ENCODE data around the gene CCDC127. TPM values are rescaled to one million over a fixed set of nuclear protein-coding genes. Genes with fewer than 3 reads are reported as not detected.

The CCDC127 gene
- total and polyA plus RNA-seq, 5 donors from 2014 or later: 3.2 to 5.7 (median 4.0) TPM

GRCh38 chr5:194603-195209 is 23.2 kb downstream of the CCDC127 start:
- H3K27me3 Mint-ChIP-seq: no peaks in the 10 kb centered on the region

GRCh38 chr5:194102-194501 is 23.9 kb downstream of the CCDC127 start:
- Histone ChIP-seq H3K9me3 (ENCODE audit: control insufficient read depth in 2 of 2, low read length in 2 of 2) (no peaks in the 10 kb centered on the region), H3K36me3 (ENCODE audit: control insufficient read depth, insufficient read depth, low read length) (no peaks in the 10 kb centered on the region), H3K27ac (ENCODE audit: insufficient read depth, low read length, poor library complexity, severe bottlenecking) (no peak overlapping the region), H3K4me3 (ENCODE audit: low read depth, low read length) (no peak overlapping the region), H3K4me1 (ENCODE audit: control insufficient read depth, insufficient read depth, low read length, poor library complexity, severe bottlenecking) (no peaks in the 10 kb centered on the region), H3K27me3 (ENCODE audit: control insufficient read depth, insufficient read depth, low read length) (no peaks in the 10 kb centered on the region)
- Mint-ChIP-seq H3K27ac (no peak overlapping the region), H3K9me3 (no peaks in the 10 kb centered on the region), H3K4me3 (no peak overlapping the region), H3K4me1 (no peaks in the 10 kb centered on the region), H3K36me3 (no peaks in the 10 kb centered on the region), H3K27me3 (no peaks in the 10 kb centered on the region)
- DNase-seq (no peak), ATAC-seq (ENCODE audit: low read depth in 2 of 2) (no peak)

More at GRCh38 chr5:194603-195209, 23.2 kb downstream of the CCDC127 start:
- H3K9me3 ChIP-seq (ENCODE audit: control insufficient read depth in 2 of 2, low read length in 2 of 2): no peaks in the 10 kb centered on the region
- no peak overlapping the region for H3K27ac Mint-ChIP-seq
- H3K4me3 Mint-ChIP-seq: no peak overlapping the region
- DNase-seq (no peak), ATAC-seq (ENCODE audit: low read depth in 2 of 2) (no peak)
- no peak overlapping the region for H3K27ac ChIP-seq (ENCODE audit: insufficient read depth, low read length, poor library complexity, severe bottlenecking)
- H3K36me3 ChIP-seq (ENCODE audit: control insufficient read depth, insufficient read depth, low read length): no peaks in the 10 kb centered on the region
- H3K4me3 ChIP-seq (ENCODE audit: low read depth, low read length): no peak overlapping the region
- H3K27me3 ChIP-seq (ENCODE audit: control insufficient read depth, insufficient read depth, low read length): no peaks in the 10 kb centered on the region
- no peaks in the 10 kb centered on the region for H3K36me3 Mint-ChIP-seq
- no peaks in the 10 kb centered on the region for H3K4me1 ChIP-seq (ENCODE audit: control insufficient read depth, insufficient read depth, low read length, poor library complexity, severe bottlenecking)
- no peaks in the 10 kb centered on the region for H3K4me1 Mint-ChIP-seq
- H3K9me3 Mint-ChIP-seq: no peaks in the 10 kb centered on the region

- no peak overlapping the region for H3K4me3 ChIP-seq (ENCODE audit: low read depth, low read length)
- no peaks in the 10 kb centered on the region for H3K27me3 Mint-ChIP-seq
- no peaks in the 10 kb centered on the region for H3K9me3 ChIP-seq (ENCODE audit: control insufficient read depth in 2 of 2, low read length in 2 of 2)
- no peak overlapping the region for H3K4me3 Mint-ChIP-seq
- peaks cover 7% of the 10 kb centered on the region for H3K4me1 ChIP-seq (ENCODE audit: control insufficient read depth, insufficient read depth, low read length, poor library complexity, severe bottlenecking)
- no peaks in the 10 kb centered on the region for H3K36me3 Mint-ChIP-seq
- H3K4me1 Mint-ChIP-seq: peaks cover 0 to 8% (median 5%) of the 10 kb centered on the region in 4 donors
- H3K9me3 Mint-ChIP-seq: no peaks in the 10 kb centered on the region
- H3K27ac Mint-ChIP-seq: no peak overlapping the region
- H3K27me3 ChIP-seq (ENCODE audit: control insufficient read depth, insufficient read depth, low read length): no peaks in the 10 kb centered on the region
- no peak for DNase-seq
- no peaks in the 10 kb centered on the region for H3K36me3 ChIP-seq (ENCODE audit: control insufficient read depth, insufficient read depth, low read length)
- no peak for ATAC-seq (ENCODE audit: low read depth in 2 of 2)
- no peak overlapping the region for H3K27ac ChIP-seq (ENCODE audit: insufficient read depth, low read length, poor library complexity, severe bottlenecking)
Measured at GRCh38 chr5:192970-193831, 24.8 kb downstream of the CCDC127 start.

- H3K36me3 Mint-ChIP-seq: no peaks in the 10 kb centered on the region
- Histone ChIP-seq H3K27me3 (ENCODE audit: control insufficient read depth, insufficient read depth, low read length) (no peaks in the 10 kb centered on the region), H3K4me1 (ENCODE audit: control insufficient read depth, insufficient read depth, low read length, poor library complexity, severe bottlenecking) (peaks cover 9% of the 10 kb centered on the region), H3K27ac (ENCODE audit: insufficient read depth, low read length, poor library complexity, severe bottlenecking) (no peak overlapping the region), H3K4me3 (ENCODE audit: low read depth, low read length) (no peak overlapping the region), H3K36me3 (ENCODE audit: control insufficient read depth, insufficient read depth, low read length) (no peaks in the 10 kb centered on the region), H3K9me3 (ENCODE audit: control insufficient read depth in 2 of 2, low read length in 2 of 2) (no peaks in the 10 kb centered on the region)
- H3K9me3 Mint-ChIP-seq: no peaks in the 10 kb centered on the region
- H3K4me3 Mint-ChIP-seq: no peak overlapping the region
- peaks cover 0 to 8% (median 5%) of the 10 kb centered on the region in 4 donors for H3K4me1 Mint-ChIP-seq
- ATAC-seq (ENCODE audit: low read depth in 2 of 2) (no peak), DNase-seq (no peak)
- H3K27me3 Mint-ChIP-seq: no peaks in the 10 kb centered on the region
- H3K27ac Mint-ChIP-seq: no peak overlapping the region
Measured at GRCh38 chr5:192691-192969, 25.3 kb downstream of the CCDC127 start.

GRCh38 chr5:191949-192690 is 25.8 kb downstream of the CCDC127 start:
- DNase-seq: no peak
- peaks cover 0 to 8% (median 5%) of the 10 kb centered on the region in 4 donors for H3K4me1 Mint-ChIP-seq

GRCh38 chr5:191036-191948 is 26.7 kb downstream of the CCDC127 start, which contains the start of gene LRRC14B:
LRRC14B (plus strand) TSS chr5:191495; CDS start chr5:191539, 44 bp downstream.
- no peak for ATAC-seq (ENCODE audit: low read depth in 2 of 2)
- Histone ChIP-seq H3K27me3 (ENCODE audit: control insufficient read depth, insufficient read depth, low read length) (no peaks in the 10 kb centered on the region), H3K36me3 (ENCODE audit: control insufficient read depth, insufficient read depth, low read length) (no peaks in the 10 kb centered on the region), H3K27ac (ENCODE audit: insufficient read depth, low read length, poor library complexity, severe bottlenecking) (no peak within 1 kb of the TSS), H3K4me3 (ENCODE audit: low read depth, low read length) (no peak within 1 kb of the TSS), H3K9me3 (ENCODE audit: control insufficient read depth in 2 of 2, low read length in 2 of 2) (no peaks in the 10 kb centered on the region), H3K4me1 (ENCODE audit: control insufficient read depth, insufficient read depth, low read length, poor library complexity, severe bottlenecking) (peaks cover 9% of the 10 kb centered on the region)
- H3K27ac Mint-ChIP-seq: peak within 1 kb of the TSS in 1 of 3 donors; percentile 47
- H3K9me3 Mint-ChIP-seq: no peaks in the 10 kb centered on the region
- H3K4me3 Mint-ChIP-seq: peak within 1 kb of the TSS in 1 of 4 donors; percentile 29
- H3K27me3 Mint-ChIP-seq: no peaks in the 10 kb centered on the region
- DNase-seq: peak in 1 of 3 donors; percentile 9
- H3K4me1 Mint-ChIP-seq: peaks cover 0 to 8% (median 5%) of the 10 kb centered on the region in 4 donors
- H3K36me3 Mint-ChIP-seq: no peaks in the 10 kb centered on the region

More at GRCh38 chr5:191949-192690, 25.8 kb downstream of the CCDC127 start:
- no peak overlapping the region for H3K4me3 ChIP-seq (ENCODE audit: low read depth, low read length)
- no peaks in the 10 kb centered on the region for H3K27me3 ChIP-seq (ENCODE audit: control insufficient read depth, insufficient read depth, low read length)
- H3K4me3 Mint-ChIP-seq: no peak overlapping the region
- peaks cover 9% of the 10 kb centered on the region for H3K4me1 ChIP-seq (ENCODE audit: control insufficient read depth, insufficient read depth, low read length, poor library complexity, severe bottlenecking)
- H3K27ac ChIP-seq (ENCODE audit: insufficient read depth, low read length, poor library complexity, severe bottlenecking): no peak overlapping the region
- no peak overlapping the region for H3K27ac Mint-ChIP-seq
- no peaks in the 10 kb centered on the region for H3K9me3 Mint-ChIP-seq
- H3K9me3 ChIP-seq (ENCODE audit: control insufficient read depth in 2 of 2, low read length in 2 of 2): no peaks in the 10 kb centered on the region
- H3K36me3 ChIP-seq (ENCODE audit: control insufficient read depth, insufficient read depth, low read length): no peaks in the 10 kb centered on the region
- no peaks in the 10 kb centered on the region for H3K36me3 Mint-ChIP-seq
- no peak for ATAC-seq (ENCODE audit: low read depth in 2 of 2)
- H3K27me3 Mint-ChIP-seq: no peaks in the 10 kb centered on the region
